Dermis blood vessel endothelial cell (primary cell): ENCODE data around the gene CTRB1. TPM values are rescaled to one million over a fixed set of nuclear protein-coding genes. Genes with fewer than 3 reads are reported as not detected.

Experiments used
- DNase-seq: peaks from one replicate; pipeline ENCODE4 v3.0.0; 2010
- total RNA-seq: library from RNA; depleted of rRNA; stranded (reverse); fragments of >200 nt; gene quantifications from 2 replicates; pipeline ENCODE4 v1.2.3, GENCODE V29; 2014

Gene CTRB1
- total RNA-seq, 1 donor from 2014 or later: not detected

GRCh38 chr16:75273054-75273925, 54.5 kb downstream of the CTRB1 start:
- peak; percentile 51 for DNase-seq

Other genes with a start within 250 kb of the CTRB1 start
- gene WDR59, start 233.9 kb upstream of the CTRB1 start, total RNA-seq: 10.3 and 16.3 TPM in 2 replicates
- gene ZNRF1, start 220.0 kb upstream of the CTRB1 start, total RNA-seq: 29.9 and 35.7 TPM in 2 replicates
- gene LDHD, start 102.2 kb upstream of the CTRB1 start, total RNA-seq: 1.7 and 2.1 TPM in 2 replicates
- 15.5 and 17.8 TPM in 2 replicates for gene ZFP1, start 70.5 kb upstream of the CTRB1 start, total RNA-seq
- gene CTRB2, start 11.8 kb upstream of the CTRB1 start, total RNA-seq: not detected in 2 replicates
- 141 and 300 TPM in 2 replicates for gene BCAR1, start 32.6 kb downstream of the CTRB1 start, total RNA-seq
- 71.6 and 82.4 TPM in 2 replicates for gene CFDP1, start 214.5 kb downstream of the CTRB1 start, total RNA-seq
- 36.2 and 56.2 TPM in 2 replicates for gene TMEM170A, start 245.7 kb downstream of the CTRB1 start, total RNA-seq